ENCODE results near the gene NAT16. TPM values are rescaled to one million over a fixed set of nuclear protein-coding genes. Genes with fewer than 3 reads are reported as not detected.
A peak's percentile ranks its signal among the peaks of the same experiment; 100 is the strongest.

NAT16 gene
- total and polyA plus RNA-seq, 2 of the 13 experiments (the other 11 are each of a cell fraction or from before 2014, with no cell fraction given) = 0.04 TPM; not detected in 1

GRCh38 chr7:101164071-101164840 is 15.8 kb downstream of the NAT16 start (continued):
- TF ChIP-seq, protein P1, sequence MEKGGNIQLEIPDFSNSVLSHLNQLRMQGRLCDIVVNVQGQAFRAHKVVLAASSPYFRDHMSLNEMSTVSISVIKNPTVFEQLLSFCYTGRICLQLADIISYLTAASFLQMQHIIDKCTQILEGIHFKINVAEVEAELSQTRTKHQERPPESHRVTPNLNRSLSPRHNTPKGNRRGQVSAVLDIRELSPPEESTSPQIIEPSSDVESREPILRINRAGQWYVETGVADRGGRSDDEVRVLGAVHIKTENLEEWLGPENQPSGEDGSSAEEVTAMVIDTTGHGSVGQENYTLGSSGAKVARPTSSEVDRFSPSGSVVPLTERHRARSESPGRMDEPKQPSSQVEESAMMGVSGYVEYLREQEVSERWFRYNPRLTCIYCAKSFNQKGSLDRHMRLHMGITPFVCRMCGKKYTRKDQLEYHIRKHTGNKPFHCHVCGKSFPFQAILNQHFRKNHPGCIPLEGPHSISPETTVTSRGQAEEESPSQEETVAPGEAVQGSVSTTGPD (CRISPR knock-in tag; IDR thresholded peaks at IDR 0.05) = no peak
- TF ChIP-seq MXI1 (IDR thresholded peaks at IDR 0.05; ENCODE audit: borderline replicate concordance, low read depth, low read length) (peak; percentile 49; the same call in 1 of the 3 replicates), ZNF235 (CRISPR knock-in tag; IDR thresholded peaks at IDR 0.05; ENCODE audit: borderline replicate concordance) (no peak), ZNF275 (CRISPR knock-in tag; IDR thresholded peaks at IDR 0.05; ENCODE audit: borderline replicate concordance) (no peak), FOXA1 (IDR thresholded peaks at IDR 0.05) (no peak), FOXA1 (CRISPR knock-in tag; IDR thresholded peaks at IDR 0.05) (no peak), ZNF850 (CRISPR knock-in tag; conservative IDR thresholded peaks at IDR 0.05) (no peak), ARNT2 (CRISPR knock-in tag; IDR thresholded peaks at IDR 0.05; ENCODE audit: low read depth) (0 out of 2 replicates have a peak, but pooled peaks have one; percentile 18), ZSCAN20 (CRISPR knock-in tag; IDR thresholded peaks at IDR 0.05; ENCODE audit: borderline replicate concordance) (no peak), XRCC5 (optimal IDR thresholded peaks at IDR 0.05; ENCODE audit: low read length) (peak; percentile 19), MYNN (CRISPR knock-in tag; IDR thresholded peaks at IDR 0.05; ENCODE audit: low read depth) (no peak), ELF3 (CRISPR knock-in tag; IDR thresholded peaks at IDR 0.05) (no peak), ZNF30 (CRISPR knock-in tag; IDR thresholded peaks at IDR 0.05) (no peak), NFATC3 (CRISPR knock-in tag; IDR thresholded peaks at IDR 0.05) (no peak), ZNF720 (CRISPR knock-in tag; IDR thresholded peaks at IDR 0.05) (no peak), SALL1 (CRISPR knock-in tag; IDR thresholded peaks at IDR 0.05) (peak; percentile 33; the same call in 1 of the 2 replicates), SCMH1 (CRISPR knock-in tag; IDR thresholded peaks at IDR 0.05; ENCODE audit: borderline replicate concordance) (no peak), GABPB1 (CRISPR knock-in tag; IDR thresholded peaks at IDR 0.05) (peak; percentile 30; the same call in 1 of the 2 replicates), ZNF580 (CRISPR knock-in tag; IDR thresholded peaks at IDR 0.05; ENCODE audit: borderline replicate concordance, low read depth) (no peak), ZNF558 (CRISPR knock-in tag; IDR thresholded peaks at IDR 0.05; ENCODE audit: borderline replicate concordance) (no peak)
- TF ChIP-seq, protein P2, sequence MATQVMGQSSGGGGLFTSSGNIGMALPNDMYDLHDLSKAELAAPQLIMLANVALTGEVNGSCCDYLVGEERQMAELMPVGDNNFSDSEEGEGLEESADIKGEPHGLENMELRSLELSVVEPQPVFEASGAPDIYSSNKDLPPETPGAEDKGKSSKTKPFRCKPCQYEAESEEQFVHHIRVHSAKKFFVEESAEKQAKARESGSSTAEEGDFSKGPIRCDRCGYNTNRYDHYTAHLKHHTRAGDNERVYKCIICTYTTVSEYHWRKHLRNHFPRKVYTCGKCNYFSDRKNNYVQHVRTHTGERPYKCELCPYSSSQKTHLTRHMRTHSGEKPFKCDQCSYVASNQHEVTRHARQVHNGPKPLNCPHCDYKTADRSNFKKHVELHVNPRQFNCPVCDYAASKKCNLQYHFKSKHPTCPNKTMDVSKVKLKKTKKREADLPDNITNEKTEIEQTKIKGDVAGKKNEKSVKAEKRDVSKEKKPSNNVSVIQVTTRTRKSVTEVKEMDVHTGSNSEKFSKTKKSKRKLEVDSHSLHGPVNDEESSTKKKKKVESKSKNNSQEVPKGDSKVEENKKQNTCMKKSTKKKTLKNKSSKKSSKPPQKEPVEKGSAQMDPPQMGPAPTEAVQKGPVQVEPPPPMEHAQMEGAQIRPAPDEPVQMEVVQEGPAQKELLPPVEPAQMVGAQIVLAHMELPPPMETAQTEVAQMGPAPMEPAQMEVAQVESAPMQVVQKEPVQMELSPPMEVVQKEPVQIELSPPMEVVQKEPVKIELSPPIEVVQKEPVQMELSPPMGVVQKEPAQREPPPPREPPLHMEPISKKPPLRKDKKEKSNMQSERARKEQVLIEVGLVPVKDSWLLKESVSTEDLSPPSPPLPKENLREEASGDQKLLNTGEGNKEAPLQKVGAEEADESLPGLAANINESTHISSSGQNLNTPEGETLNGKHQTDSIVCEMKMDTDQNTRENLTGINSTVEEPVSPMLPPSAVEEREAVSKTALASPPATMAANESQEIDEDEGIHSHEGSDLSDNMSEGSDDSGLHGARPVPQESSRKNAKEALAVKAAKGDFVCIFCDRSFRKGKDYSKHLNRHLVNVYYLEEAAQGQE (IDR thresholded peaks at IDR 0.05; ENCODE audit: borderline replicate concordance in 1 of 2, low read depth in 1 of 2, low read length in 2 of 2) = peak; percentile 91 to 94
- TF ChIP-seq, protein P3, sequence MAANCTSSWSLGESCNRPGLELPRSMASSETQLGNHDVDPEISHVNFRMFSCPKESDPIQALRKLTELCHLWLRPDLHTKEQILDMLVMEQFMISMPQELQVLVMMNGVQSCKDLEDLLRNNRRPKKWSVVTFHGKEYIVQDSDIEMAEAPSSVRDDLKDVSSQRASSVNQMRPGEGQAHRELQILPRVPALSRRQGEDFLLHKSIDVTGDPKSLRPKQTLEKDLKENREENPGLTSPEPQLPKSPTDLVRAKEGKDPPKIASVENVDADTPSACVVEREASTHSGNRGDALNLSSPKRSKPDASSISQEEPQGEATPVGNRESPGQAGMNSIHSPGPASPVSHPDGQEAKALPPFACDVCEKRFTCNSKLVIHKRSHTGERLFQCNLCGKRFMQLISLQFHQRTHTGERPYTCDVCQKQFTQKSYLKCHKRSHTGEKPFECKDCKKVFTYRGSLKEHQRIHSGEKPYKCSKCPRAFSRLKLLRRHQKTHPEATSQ (CRISPR knock-in tag; IDR thresholded peaks at IDR 0.05; ENCODE audit: borderline replicate concordance) = no peak
